D721Med (cell line): ENCODE measurements around the gene GPR137C.
"Not testable (repeated sequence)": the region's sequence is repeated elsewhere in the genome, so short reads cannot be mapped to it uniquely, and the experiment has no call there.

ENCODE experiments used
- DNase-seq: peaks from one replicate; pipeline ENCODE4 v3.0.0; 2011; ENCODE audit warnings: low spot score; ENCODE audit not compliant: insufficient read length
- FAIRE-seq: peaks from 2 replicates; lab custom pipeline; 2011; peaks lifted over from hg19 to GRCh38; lab: Jason Lieb, UNC
- TF ChIP-seq, protein P1 (sequence below): IDR thresholded peaks from 2 replicates; pipeline ENCODE4 v1.5.1; 2012; ENCODE audit warnings: mild to moderate bottlenecking, control low read depth; ENCODE audit not compliant: insufficient read depth; ENCODE audit errors: missing control alignments

The GPR137C gene

DNA sequence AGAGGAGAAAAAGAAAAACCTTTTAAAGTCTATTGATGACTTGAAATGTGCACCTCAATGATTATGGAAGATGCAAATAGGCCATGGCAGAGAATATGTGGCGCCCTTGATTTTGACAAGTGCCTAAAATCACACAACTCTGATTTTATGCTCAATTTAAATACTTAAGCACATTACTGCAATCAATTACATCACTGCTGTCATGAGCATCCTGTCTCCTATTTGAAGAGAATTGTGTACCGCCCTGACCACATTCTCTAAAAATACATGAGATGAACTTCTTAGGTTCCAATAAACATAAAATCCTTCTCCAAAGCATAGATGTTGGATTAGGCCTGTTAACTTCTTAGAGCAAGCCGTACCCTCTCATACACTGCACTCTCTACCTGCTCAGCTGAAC is 2.0 kb upstream of the GPR137C start:
- FAIRE-seq (no peak), DNase-seq (no peak)
- TF ChIP-seq, protein P1, sequence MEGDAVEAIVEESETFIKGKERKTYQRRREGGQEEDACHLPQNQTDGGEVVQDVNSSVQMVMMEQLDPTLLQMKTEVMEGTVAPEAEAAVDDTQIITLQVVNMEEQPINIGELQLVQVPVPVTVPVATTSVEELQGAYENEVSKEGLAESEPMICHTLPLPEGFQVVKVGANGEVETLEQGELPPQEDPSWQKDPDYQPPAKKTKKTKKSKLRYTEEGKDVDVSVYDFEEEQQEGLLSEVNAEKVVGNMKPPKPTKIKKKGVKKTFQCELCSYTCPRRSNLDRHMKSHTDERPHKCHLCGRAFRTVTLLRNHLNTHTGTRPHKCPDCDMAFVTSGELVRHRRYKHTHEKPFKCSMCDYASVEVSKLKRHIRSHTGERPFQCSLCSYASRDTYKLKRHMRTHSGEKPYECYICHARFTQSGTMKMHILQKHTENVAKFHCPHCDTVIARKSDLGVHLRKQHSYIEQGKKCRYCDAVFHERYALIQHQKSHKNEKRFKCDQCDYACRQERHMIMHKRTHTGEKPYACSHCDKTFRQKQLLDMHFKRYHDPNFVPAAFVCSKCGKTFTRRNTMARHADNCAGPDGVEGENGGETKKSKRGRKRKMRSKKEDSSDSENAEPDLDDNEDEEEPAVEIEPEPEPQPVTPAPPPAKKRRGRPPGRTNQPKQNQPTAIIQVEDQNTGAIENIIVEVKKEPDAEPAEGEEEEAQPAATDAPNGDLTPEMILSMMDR, result no peak

DNA sequence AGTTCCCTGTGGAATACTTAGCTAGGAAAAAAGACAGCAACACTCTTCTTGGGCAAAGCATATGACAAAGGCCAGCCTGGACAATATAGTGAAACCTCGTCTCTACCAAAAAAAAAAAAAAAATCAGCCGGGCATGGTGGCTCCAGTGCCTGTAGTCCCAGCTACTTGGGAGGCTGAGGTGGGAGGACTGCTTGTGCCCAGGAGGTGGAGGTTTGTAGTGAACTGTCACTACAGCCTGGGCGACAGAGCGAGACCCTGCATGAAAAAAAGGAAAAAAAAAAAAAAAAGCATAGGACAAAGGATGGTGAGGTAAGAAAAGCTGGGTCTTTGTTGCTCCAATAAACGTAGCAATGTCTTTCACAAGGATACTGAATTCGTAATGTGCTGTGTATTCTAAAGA is 1.4 kb upstream of the GPR137C start:
- TF ChIP-seq, protein P1, result no peak
- FAIRE-seq (no peak), DNase-seq (no peak)

DNA sequence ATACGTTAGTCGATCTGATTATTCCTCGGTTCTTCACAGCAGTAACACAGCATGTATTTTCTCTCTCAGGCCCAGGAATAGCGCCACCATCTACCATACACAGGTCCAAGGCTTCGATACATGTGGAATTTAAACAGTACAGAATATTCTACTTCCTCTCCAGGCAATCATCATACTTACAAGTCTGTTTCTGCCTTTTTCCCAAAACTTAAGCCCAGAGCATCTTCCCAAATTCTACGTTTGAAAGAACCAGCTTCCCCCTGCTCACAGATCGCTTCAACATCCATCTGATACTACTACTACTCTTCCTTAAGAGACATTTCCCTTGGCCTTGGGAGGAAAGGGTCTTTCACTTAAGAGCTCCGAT is 957 bp upstream of the GPR137C start:
- TF ChIP-seq, protein P1, result peak; percentile 38
- DNase-seq (no peak), FAIRE-seq (no peak)

DNA sequence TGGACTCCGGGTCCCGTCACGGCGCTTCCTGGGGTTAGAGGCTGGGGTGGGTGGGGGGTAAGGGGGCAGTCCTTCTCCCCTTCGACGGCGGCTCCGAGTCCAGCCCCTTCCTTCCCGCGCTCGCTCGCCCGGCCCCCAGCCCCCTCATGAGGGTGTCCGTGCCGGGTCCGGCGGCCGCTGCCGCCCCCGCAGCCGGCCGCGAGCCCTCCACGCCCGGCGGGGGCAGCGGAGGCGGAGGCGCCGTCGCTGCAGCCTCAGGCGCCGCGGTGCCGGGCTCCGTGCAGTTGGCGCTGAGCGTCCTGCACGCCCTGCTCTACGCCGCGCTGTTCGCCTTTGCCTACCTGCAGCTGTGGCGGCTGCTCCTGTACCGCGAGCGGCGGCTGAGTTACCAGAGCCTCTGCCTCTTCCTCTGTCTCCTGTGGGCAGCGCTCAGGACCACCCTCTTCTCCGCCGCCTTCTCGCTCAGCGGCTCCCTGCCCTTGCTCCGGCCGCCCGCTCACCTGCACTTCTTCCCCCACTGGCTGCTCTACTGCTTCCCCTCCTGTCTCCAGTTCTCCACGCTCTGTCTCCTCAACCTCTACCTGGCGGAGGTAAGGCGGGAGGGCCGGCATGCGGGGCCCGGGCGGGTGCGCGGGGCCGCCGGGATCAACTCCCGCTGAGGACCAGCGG is 500 bp downstream of the GPR137C start:
- no peak for FAIRE-seq
- DNase-seq, result no peak
- TF ChIP-seq, protein P1, result no peak

DNA sequence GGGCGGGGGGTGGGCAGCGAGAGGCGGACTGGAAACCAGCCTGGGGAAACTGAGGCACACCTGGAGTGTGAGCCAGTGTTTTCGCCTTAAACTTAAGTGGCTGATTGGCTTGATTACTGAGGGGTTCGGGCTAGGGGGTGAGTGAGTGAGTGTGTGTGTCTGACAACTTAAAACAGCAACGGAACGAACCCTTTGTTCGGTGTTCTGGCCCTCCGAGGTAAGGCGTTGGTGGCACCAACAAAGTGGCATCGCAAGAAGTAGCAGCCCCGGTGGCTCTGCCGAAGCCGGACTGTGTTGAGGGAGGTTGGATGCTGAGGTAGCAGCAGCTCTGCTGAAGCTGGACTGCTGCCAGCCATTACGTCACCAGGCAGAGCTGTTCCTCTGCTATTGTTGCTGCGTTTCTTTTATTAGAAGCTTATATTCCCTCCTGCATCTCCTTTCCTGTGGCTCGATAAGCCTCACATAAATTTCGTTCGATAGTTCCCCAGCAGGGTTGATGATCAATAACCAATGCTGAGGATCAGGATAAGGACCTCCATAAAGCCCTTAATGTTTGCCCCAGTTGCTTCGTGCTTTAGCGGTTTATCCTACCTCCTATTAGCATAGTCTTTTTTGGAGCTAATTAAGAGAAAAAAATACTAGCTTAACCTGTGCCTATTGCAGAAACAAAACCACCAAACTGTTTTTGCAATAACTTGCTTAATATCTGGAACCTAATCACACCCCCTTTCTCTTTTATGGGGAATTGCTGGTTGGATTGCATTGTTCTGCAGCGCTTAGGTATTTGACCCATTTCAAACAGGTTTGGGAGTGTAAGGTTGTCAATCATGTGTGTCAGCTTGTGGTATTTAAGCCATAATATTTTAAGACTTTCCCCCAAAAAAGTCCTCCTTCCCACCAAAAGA is 1.3 kb downstream of the GPR137C start:
- FAIRE-seq, result no peak
- no peak for DNase-seq
- TF ChIP-seq, protein P1, result no peak

DNA sequence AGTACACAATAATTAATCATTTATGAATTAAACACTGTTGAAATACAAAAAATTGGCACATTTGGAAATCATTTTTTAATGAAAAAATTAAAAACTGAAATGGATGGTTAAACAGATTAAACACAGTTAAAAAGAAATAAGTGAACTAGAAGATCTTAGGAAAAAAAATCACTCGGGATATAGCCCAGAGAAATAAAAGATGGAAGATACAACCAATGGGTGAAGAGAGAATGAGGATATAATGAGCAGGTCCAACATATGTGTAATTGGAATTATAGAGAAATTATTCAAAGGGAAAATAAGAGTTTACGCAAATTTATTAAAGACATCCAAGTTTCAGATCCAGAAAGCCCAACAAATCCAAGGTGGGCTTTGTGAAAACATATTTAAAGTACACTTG is 6.1 kb downstream of the GPR137C start:
- TF ChIP-seq, protein P1, result no peak
- no peak for DNase-seq
- FAIRE-seq, result no peak

DNA sequence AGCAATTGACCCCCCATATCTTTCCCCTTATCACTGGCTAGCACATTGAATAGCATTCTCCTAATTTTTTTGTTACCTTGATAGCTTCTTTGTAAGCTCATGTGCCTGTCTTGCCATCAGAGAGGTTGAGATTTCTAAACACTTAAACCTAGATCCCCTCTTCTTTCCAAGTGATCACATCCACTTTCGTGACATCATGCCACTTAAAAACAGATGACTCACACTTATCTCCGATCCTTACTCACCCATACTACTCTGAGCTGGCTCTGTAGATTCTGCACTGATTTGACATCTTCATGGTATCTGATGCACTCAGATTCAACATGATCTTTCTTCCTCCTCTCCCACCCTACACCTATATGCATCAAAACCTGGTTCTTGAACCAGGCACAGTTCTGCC is 10.5 kb downstream of the GPR137C start:
- DNase-seq, result no peak
- TF ChIP-seq, protein P1, result no peak
- no peak for FAIRE-seq

DNA sequence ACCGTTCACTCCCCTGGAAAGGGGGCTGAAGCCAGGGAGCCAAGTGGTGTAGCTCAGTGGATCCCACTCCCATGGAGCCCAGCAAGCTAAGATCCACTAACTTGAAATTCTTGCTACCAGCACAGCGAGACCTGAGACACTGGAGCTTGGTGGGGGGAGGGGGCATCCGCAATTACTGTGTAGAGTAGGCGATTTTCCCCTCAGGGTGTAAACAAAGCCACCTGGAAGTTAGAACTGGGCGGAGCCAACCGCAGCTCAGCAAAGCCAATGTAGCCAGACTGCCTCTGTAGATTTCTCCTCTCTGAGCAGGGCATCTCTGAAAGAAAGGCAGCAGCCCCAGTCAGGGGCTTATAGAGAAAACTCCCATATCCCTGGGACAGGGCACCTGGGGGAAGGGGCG is 15.8 kb downstream of the GPR137C start:
- not testable (repeated sequence) for DNase-seq, FAIRE-seq
